Fibroblast of skin of left quadriceps (primary cell): ENCODE results near the gene MAP2.

Experiments
- DNase-seq, 2 experiments: peaks; one replicate each; pipeline ENCODE4 v3.0.0-alpha.2; 2013; ENCODE audit warnings: low read depth in 2 of 2

MAP2 gene

DNA sequence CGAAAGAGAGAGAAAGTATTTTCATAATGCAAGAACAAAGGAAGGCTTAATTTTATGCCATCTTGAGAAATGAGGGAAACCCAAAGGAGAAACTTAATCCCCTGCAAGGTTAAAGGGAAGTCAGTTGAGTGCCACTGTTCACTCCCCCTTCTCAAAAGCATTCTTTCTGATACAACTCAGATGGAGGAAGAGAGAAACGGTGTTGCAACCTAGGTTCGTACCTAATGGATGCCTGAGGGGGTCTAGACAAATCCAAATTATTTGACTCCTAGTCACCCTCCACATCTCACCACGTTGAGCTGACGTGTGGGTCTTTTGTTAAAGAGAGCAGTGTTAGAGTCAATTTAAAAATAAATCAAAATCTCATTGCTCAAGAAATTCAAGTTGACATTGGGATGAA, 295.2 kb downstream of the MAP2 start:
- DNase-seq: no peak

DNA sequence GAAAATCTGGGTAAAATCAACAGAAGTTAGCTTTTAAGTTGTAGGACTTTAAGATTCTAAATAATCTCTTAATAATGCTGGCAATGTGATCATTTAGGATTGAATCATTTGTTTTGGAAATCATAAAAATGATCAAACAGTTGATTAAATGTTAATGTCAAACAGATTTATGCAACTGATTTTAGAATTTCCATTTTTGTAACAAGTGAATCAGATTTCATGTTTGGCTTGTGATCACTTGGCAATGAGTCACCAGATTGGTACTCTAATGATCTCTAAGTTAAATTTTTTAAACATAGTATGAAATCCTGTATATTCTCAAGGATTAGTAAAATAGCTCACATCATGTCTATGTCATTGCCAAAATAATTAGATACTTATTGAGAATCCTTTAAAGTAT, 297.6 kb downstream of the MAP2 start:
- DNase-seq: peak; percentile 4 to 13

DNA sequence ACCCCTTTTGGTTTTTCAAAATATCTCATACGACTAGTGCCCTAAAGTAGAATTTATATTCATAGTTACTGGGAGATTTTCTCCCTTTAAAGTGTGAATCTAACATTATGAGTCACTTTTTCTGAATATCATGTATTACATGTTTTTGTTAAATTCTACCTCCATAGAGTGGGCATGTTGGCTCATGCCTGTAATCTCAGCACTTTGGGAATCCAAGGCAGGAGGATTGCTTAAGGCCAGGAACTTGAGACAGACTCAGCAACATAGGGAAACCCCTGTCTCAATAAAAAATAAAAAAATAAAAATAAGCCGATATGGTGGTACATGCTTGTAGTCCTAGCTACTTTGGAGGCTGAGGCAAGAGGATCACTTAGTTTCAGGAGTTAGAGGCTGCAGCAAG, 302.5 kb downstream of the MAP2 start:
- DNase-seq: no peak

DNA sequence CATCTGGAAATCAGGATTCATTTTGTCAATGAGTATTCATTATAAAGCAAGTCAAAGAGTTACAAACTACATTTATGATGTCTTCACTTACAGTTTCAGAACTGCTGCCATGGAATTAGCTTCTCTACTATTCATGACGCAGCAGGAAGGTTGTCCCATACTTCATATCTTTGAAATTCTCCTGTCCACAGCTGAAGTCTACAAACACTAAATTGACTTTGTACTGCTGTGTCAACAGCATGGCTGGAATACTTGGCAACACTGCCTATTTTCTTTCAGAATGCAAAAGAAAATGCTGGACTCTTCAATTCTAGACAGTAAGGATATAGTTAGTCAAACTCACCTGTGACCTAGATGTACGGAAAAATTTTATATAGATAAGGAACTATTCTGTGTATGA, 303.2 kb downstream of the MAP2 start:
- DNase-seq: no peak

DNA sequence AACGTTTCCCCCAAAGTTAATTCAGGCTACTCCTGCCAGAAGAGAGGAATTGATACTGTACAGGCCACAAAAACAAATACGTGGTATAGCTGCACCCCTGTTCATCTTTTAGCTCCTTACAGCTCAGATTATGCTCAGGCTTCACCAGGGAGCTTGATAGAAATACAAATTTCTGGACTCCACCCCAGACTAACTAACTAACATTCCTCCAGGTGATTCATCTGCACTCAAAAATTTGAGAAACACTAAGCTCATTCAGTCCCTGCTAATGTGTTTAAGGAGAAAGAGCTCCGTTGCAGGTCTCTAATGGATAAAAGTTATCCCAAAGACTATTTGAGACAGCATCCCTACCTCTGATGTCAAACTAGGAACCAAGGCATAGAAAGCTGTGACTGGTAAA, 311.0 kb downstream of the MAP2 start:
- no peak for DNase-seq

GRCh38 chr2:209741953-209742352, 318.1 kb downstream of the MAP2 start:
- DNase-seq: no peak

GRCh38 chr2:209753020-209753419, 329.2 kb downstream of the MAP2 start:
- peak in 1 of 2 experiments; percentile 4 for DNase-seq

- no peak for DNase-seq
Observed at GRCh38 chr2:209757163-209757562, 333.3 kb downstream of the MAP2 start.

- no peak for DNase-seq
Observed at GRCh38 chr2:209761566-209761965, 337.7 kb downstream of the MAP2 start.

- DNase-seq: no peak
Observed at GRCh38 chr2:209762563-209762962, 338.7 kb downstream of the MAP2 start.

DNA sequence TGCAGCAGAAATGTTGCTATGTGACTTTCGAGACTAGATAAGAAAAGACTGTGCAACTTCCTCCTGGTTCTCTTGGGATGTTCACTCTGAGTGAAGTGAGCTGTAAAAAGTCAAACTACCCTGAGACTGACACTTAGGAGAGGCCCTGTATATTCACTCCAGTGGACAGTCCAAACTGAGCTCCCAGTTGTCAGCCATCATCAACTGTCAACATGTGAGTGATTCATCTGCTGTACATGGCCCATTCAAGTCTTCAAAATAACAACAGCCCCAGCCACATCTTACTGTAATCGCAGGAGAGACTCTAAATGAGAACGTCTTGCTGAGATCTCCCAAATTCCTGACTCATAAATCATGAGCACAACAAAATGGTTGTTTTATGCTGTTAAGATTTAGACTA, 339.3 kb downstream of the MAP2 start:
- no peak for DNase-seq

GRCh38 chr2:209766613-209767012, 342.8 kb downstream of the MAP2 start:
- DNase-seq: no peak

GRCh38 chr2:209767316-209767715, 343.5 kb downstream of the MAP2 start:
- DNase-seq: no peak

GRCh38 chr2:209768557-209768956, 344.7 kb downstream of the MAP2 start:
- DNase-seq: no peak

- DNase-seq: peak; percentile 12 to 21
Observed at GRCh38 chr2:209771474-209772289, 347.8 kb downstream of the MAP2 start, which contains the start of gene UNC80. Gene UNC80 (plus strand): TSS chr2:209771832. CDS start chr2:209772073, 241 bp downstream.

DNA sequence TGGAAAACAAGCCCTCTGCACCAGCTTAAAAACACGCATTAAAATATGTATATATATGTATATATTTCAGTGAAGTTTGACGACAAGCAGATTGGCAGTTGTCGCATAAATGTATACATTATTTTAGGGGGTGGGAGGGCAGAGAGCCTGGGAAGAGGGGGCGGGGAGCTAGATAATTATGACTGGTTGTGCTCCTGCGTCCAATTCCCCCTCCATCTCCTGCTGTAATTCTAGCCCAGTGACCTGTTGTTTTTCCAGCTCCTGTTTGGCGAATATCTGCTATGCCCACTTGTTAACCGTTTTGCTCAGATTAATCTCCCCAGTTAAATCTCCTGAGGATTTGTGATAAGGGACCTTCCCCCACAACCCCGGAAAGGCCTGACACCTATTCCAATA, 348.4 kb downstream of the MAP2 start:
- DNase-seq: no peak

- DNase-seq: no peak
Observed at GRCh38 chr2:209773377-209773776, 349.5 kb downstream of the MAP2 start.
